IgD-negative memory B cell (primary cell): ENCODE results near the gene RPS6KL1. TPM values are rescaled to one million over a fixed set of nuclear protein-coding genes. Genes with fewer than 3 reads are reported as not detected.

ENCODE experiments used
- H3K27ac Mint-ChIP-seq, 3 donors: one replicate each; pipeline ENCODE4 v1.8.0; 2020 to 2022; ENCODE audit warnings: mild to moderate bottlenecking in 3 of 3, mixed read lengths in 3 of 3, moderate library complexity in 1 of 3
- H3K27me3 Mint-ChIP-seq: one replicate; pipeline ENCODE4 v1.8.0; 2021; ENCODE audit warnings: mixed read lengths
- H3K36me3 Mint-ChIP-seq: one replicate; pipeline ENCODE4 v1.8.0; 2020; ENCODE audit warnings: mild to moderate bottlenecking, mixed read lengths
- H3K4me1 Mint-ChIP-seq, 3 donors: one replicate each; pipeline ENCODE4 v1.8.0; 2020 to 2022; ENCODE audit warnings: mixed read lengths in 3 of 3, mild to moderate bottlenecking in 1 of 3
- H3K4me3 Mint-ChIP-seq, 4 donors: one replicate each; pipeline ENCODE4 v1.8.0; 2020 to 2022; ENCODE audit warnings: mild to moderate bottlenecking in 4 of 4, mixed read lengths in 4 of 4, moderate library complexity in 3 of 4
- H3K9me3 Mint-ChIP-seq, 3 donors: one replicate each; pipeline ENCODE4 v1.8.0; 2020 to 2021; ENCODE audit warnings: mixed read lengths in 3 of 3, mild to moderate bottlenecking in 1 of 3
- polyA plus RNA-seq: library from polyadenylated mRNA; unstranded; fragments of 300-500 nt; fragmentation: Illumina TruSeq; gene quantifications from one replicate; pipeline ENCODE4 v1.2.3, GENCODE V29; 2021

Gene RPS6KL1
- polyA plus RNA-seq, 1 donor from 2014 or later = 1.4 TPM

- Mint-ChIP-seq H3K9me3 (no peaks in the 10 kb centered on the region), H3K27me3 (no peaks in the 10 kb centered on the region), H3K4me3 (peak overlapping the region; percentile 94 to 100 (median 99)), H3K27ac (peak overlapping the region; percentile 88 to 98 (median 91)), H3K4me1 (peaks cover 35 to 50% (median 40%) of the 10 kb centered on the region in 3 donors), H3K36me3 (no peaks in the 10 kb centered on the region)
Observed at GRCh38 chr14:74882103-74882920, 40.7 kb downstream of the RPS6KL1 start.

- H3K4me1 Mint-ChIP-seq = peaks cover 36 to 52% (median 42%) of the 10 kb centered on the region in 3 donors
- peak within 1 kb of the TSS; percentile 94 to 100 (median 99) for H3K4me3 Mint-ChIP-seq
- peak within 1 kb of the TSS; percentile 88 to 98 (median 91) for H3K27ac Mint-ChIP-seq
- H3K36me3 Mint-ChIP-seq = no peaks in the 10 kb centered on the region
- no peaks in the 10 kb centered on the region for H3K27me3 Mint-ChIP-seq
- H3K9me3 Mint-ChIP-seq = no peaks in the 10 kb centered on the region
Observed at GRCh38 chr14:74881431-74882102, 41.5 kb downstream of the RPS6KL1 start, which contains the start of gene DLST. Gene DLST (plus strand): TSS chr14:74881916. CDS start chr14:74881954, 38 bp downstream.

- no peaks in the 10 kb centered on the region for H3K36me3 Mint-ChIP-seq
- H3K27me3 Mint-ChIP-seq = no peaks in the 10 kb centered on the region
- no peaks in the 10 kb centered on the region for H3K9me3 Mint-ChIP-seq
- peak overlapping the region in 3 of 4 donors; percentile 10 to 94 (median 54) for H3K4me3 Mint-ChIP-seq
- peak overlapping the region in 1 of 3 donors; percentile 73 for H3K27ac Mint-ChIP-seq
- peaks cover 40 to 53% (median 48%) of the 10 kb centered on the region in 3 donors for H3K4me1 Mint-ChIP-seq
Observed at GRCh38 chr14:74879427-74880182, 43.5 kb downstream of the RPS6KL1 start.

GRCh38 chr14:74875941-74876913 lies 46.8 kb downstream of the RPS6KL1 start, which contains the start of gene PROX2:
Gene PROX2 (minus strand): TSS chr14:74876145. CDS start chr14:74863834, 12,311 bp downstream.
- H3K27ac Mint-ChIP-seq = peak within 1 kb of the TSS in 1 of 3 donors; percentile 9
- peaks cover 25 to 38% (median 27%) of the 10 kb centered on the region in 3 donors for H3K4me1 Mint-ChIP-seq
- H3K4me3 Mint-ChIP-seq = peak within 1 kb of the TSS; percentile 30 to 73 (median 62)
- H3K36me3 Mint-ChIP-seq = no peaks in the 10 kb centered on the region
- no peaks in the 10 kb centered on the region for H3K9me3 Mint-ChIP-seq
- no peaks in the 10 kb centered on the region for H3K27me3 Mint-ChIP-seq

- no peaks in the 10 kb centered on the region for H3K27me3 Mint-ChIP-seq
- H3K4me1 Mint-ChIP-seq = peaks cover 22 to 30% (median 25%) of the 10 kb centered on the region in 3 donors
- H3K27ac Mint-ChIP-seq = peak overlapping the region in 1 of 3 donors; percentile 9
- no peaks in the 10 kb centered on the region for H3K36me3 Mint-ChIP-seq
- no peaks in the 10 kb centered on the region for H3K9me3 Mint-ChIP-seq
- peak overlapping the region in 1 of 4 donors; percentile 65 for H3K4me3 Mint-ChIP-seq
Observed at GRCh38 chr14:74875204-74875603, 47.9 kb downstream of the RPS6KL1 start.

GRCh38 chr14:74871819-74872218 lies 51.2 kb downstream of the RPS6KL1 start:
- no peaks in the 10 kb centered on the region for H3K36me3 Mint-ChIP-seq
- H3K27me3 Mint-ChIP-seq = no peaks in the 10 kb centered on the region
- H3K9me3 Mint-ChIP-seq = no peaks in the 10 kb centered on the region
- peak overlapping the region in 1 of 3 donors; percentile 71 for H3K27ac Mint-ChIP-seq
- H3K4me1 Mint-ChIP-seq = peaks cover 14 to 23% (median 20%) of the 10 kb centered on the region in 3 donors
- H3K4me3 Mint-ChIP-seq = no peak overlapping the region

- no peak overlapping the region for H3K27ac Mint-ChIP-seq
- no peaks in the 10 kb centered on the region for H3K9me3 Mint-ChIP-seq
- no peaks in the 10 kb centered on the region for H3K27me3 Mint-ChIP-seq
- no peaks in the 10 kb centered on the region for H3K36me3 Mint-ChIP-seq
- peaks cover 1 to 8% (median 3%) of the 10 kb centered on the region in 3 donors for H3K4me1 Mint-ChIP-seq
- H3K4me3 Mint-ChIP-seq = no peak overlapping the region
Observed at GRCh38 chr14:74868739-74869138, 54.3 kb downstream of the RPS6KL1 start.

- Mint-ChIP-seq H3K36me3 (no peaks in the 10 kb centered on the region), H3K4me1 (peaks cover 0 to 8% (median 2%) of the 10 kb centered on the region in 3 donors), H3K4me3 (peak overlapping the region in 1 of 4 donors; percentile 28), H3K27me3 (no peaks in the 10 kb centered on the region), H3K9me3 (no peaks in the 10 kb centered on the region), H3K27ac (peak overlapping the region in 1 of 3 donors; percentile 23)
Observed at GRCh38 chr14:74867673-74868072, 55.4 kb downstream of the RPS6KL1 start.

GRCh38 chr14:74866708-74867389 lies 56.2 kb downstream of the RPS6KL1 start:
- Mint-ChIP-seq H3K27me3 (no peaks in the 10 kb centered on the region), H3K27ac (no peak overlapping the region)

GRCh38 chr14:74865156-74865555 lies 57.9 kb downstream of the RPS6KL1 start:
- no peaks in the 10 kb centered on the region for H3K9me3 Mint-ChIP-seq
- peaks cover 0 to 8% (median 5%) of the 10 kb centered on the region in 3 donors for H3K4me1 Mint-ChIP-seq
- no peaks in the 10 kb centered on the region for H3K36me3 Mint-ChIP-seq
- H3K27ac Mint-ChIP-seq = no peak overlapping the region
- H3K27me3 Mint-ChIP-seq = no peaks in the 10 kb centered on the region
- H3K4me3 Mint-ChIP-seq = no peak overlapping the region

More at GRCh38 chr14:74866708-74867389, 56.2 kb downstream of the RPS6KL1 start:
- no peaks in the 10 kb centered on the region for H3K36me3 Mint-ChIP-seq
- H3K9me3 Mint-ChIP-seq = no peaks in the 10 kb centered on the region
- H3K4me1 Mint-ChIP-seq = peaks cover 0 to 8% (median 2%) of the 10 kb centered on the region in 3 donors
- no peak overlapping the region for H3K4me3 Mint-ChIP-seq

GRCh38 chr14:74864198-74864597 lies 58.9 kb downstream of the RPS6KL1 start:
- H3K9me3 Mint-ChIP-seq = no peaks in the 10 kb centered on the region
- no peaks in the 10 kb centered on the region for H3K27me3 Mint-ChIP-seq
- peaks cover 0 to 8% (median 5%) of the 10 kb centered on the region in 3 donors for H3K4me1 Mint-ChIP-seq
- no peak overlapping the region for H3K27ac Mint-ChIP-seq
- no peaks in the 10 kb centered on the region for H3K36me3 Mint-ChIP-seq
- no peak overlapping the region for H3K4me3 Mint-ChIP-seq

- Mint-ChIP-seq H3K27me3 (no peaks in the 10 kb centered on the region), H3K27ac (no peak overlapping the region), H3K36me3 (no peaks in the 10 kb centered on the region), H3K9me3 (no peaks in the 10 kb centered on the region), H3K4me1 (peaks cover 0 to 8% (median 5%) of the 10 kb centered on the region in 3 donors), H3K4me3 (no peak overlapping the region)
Observed at GRCh38 chr14:74863274-74863673, 59.8 kb downstream of the RPS6KL1 start.

- H3K27ac Mint-ChIP-seq = no peak overlapping the region
- peak overlapping the region in 1 of 4 donors; percentile 23 for H3K4me3 Mint-ChIP-seq
- H3K36me3 Mint-ChIP-seq = no peaks in the 10 kb centered on the region
- H3K27me3 Mint-ChIP-seq = no peaks in the 10 kb centered on the region
- H3K9me3 Mint-ChIP-seq = no peaks in the 10 kb centered on the region
- peaks cover 0 to 3% (median 0%) of the 10 kb centered on the region in 3 donors for H3K4me1 Mint-ChIP-seq
Observed at GRCh38 chr14:74861734-74862090, 61.3 kb downstream of the RPS6KL1 start.
